HUES6 (cell line): ENCODE data around the gene RAD18.

ENCODE experiments used
- H3K27ac ChIP-seq: 2 replicates; pipeline ENCODE4 v1.7.0; 2013; ENCODE audit warnings: low read depth, mild to moderate bottlenecking, low read length, inconsistent platforms
- H3K27me3 ChIP-seq: 2 replicates; pipeline ENCODE4 v1.6.1; 2013; ENCODE audit warnings: low read length; ENCODE audit not compliant: control insufficient read depth, insufficient read depth
- H3K36me3 ChIP-seq: 2 replicates; pipeline ENCODE4 v1.6.1; 2013; ENCODE audit warnings: low read length; ENCODE audit not compliant: control insufficient read depth, insufficient read depth
- H3K4me1 ChIP-seq: 2 replicates; pipeline ENCODE4 v1.6.1; 2013; ENCODE audit warnings: low read length; ENCODE audit not compliant: control insufficient read depth, insufficient read depth
- H3K4me3 ChIP-seq: 2 replicates; pipeline ENCODE4 v1.5.1; 2013; ENCODE audit warnings: low read depth, low read length
- H3K9ac ChIP-seq: one replicate; pipeline ENCODE4 v1.6.1; 2013; ENCODE audit warnings: mild to moderate bottlenecking, low read length
- H3K9me3 ChIP-seq: 2 replicates; pipeline ENCODE4 v1.6.1; 2013; ENCODE audit warnings: low read depth, low read length; ENCODE audit not compliant: control insufficient read depth, insufficient read depth

The RAD18 gene

GRCh38 chr3:8863891-8864290 lies 99.4 kb downstream of the RAD18 start:
- no peak overlapping the region for H3K27ac ChIP-seq
- H3K4me3 ChIP-seq = no peak overlapping the region
- no peaks in the 10 kb centered on the region for H3K4me1 ChIP-seq
- H3K36me3 ChIP-seq = no peaks in the 10 kb centered on the region
- H3K9ac ChIP-seq = no peak overlapping the region
- H3K9me3 ChIP-seq = no peaks in the 10 kb centered on the region
- no peaks in the 10 kb centered on the region for H3K27me3 ChIP-seq

GRCh38 chr3:8857720-8858367 lies 105.4 kb downstream of the RAD18 start:
- H3K4me1 ChIP-seq = no peaks in the 10 kb centered on the region
- no peak overlapping the region for H3K4me3 ChIP-seq
- H3K36me3 ChIP-seq = no peaks in the 10 kb centered on the region
- H3K9ac ChIP-seq = no peak overlapping the region
- no peaks in the 10 kb centered on the region for H3K27me3 ChIP-seq
- H3K27ac ChIP-seq = no peak overlapping the region
- no peaks in the 10 kb centered on the region for H3K9me3 ChIP-seq

- Histone ChIP-seq H3K36me3 (no peaks in the 10 kb centered on the region), H3K27me3 (no peaks in the 10 kb centered on the region), H3K9me3 (no peaks in the 10 kb centered on the region), H3K4me1 (no peaks in the 10 kb centered on the region), H3K4me3 (no peak overlapping the region), H3K27ac (no peak overlapping the region), H3K9ac (no peak overlapping the region)
Measured at GRCh38 chr3:8856721-8857120, 106.6 kb downstream of the RAD18 start.

GRCh38 chr3:8856071-8856470 lies 107.2 kb downstream of the RAD18 start:
- Histone ChIP-seq H3K36me3 (no peaks in the 10 kb centered on the region), H3K27me3 (no peaks in the 10 kb centered on the region), H3K9ac (no peak overlapping the region), H3K4me1 (no peaks in the 10 kb centered on the region), H3K4me3 (no peak overlapping the region), H3K27ac (no peak overlapping the region), H3K9me3 (no peaks in the 10 kb centered on the region)

GRCh38 chr3:8854656-8855055 lies 108.6 kb downstream of the RAD18 start:
- Histone ChIP-seq H3K36me3 (no peaks in the 10 kb centered on the region), H3K9ac (no peak overlapping the region), H3K4me1 (no peaks in the 10 kb centered on the region), H3K27me3 (no peaks in the 10 kb centered on the region), H3K9me3 (no peaks in the 10 kb centered on the region), H3K27ac (no peak overlapping the region), H3K4me3 (no peak overlapping the region)

- Histone ChIP-seq H3K36me3 (no peaks in the 10 kb centered on the region), H3K4me1 (no peaks in the 10 kb centered on the region), H3K4me3 (no peak overlapping the region), H3K9ac (no peak overlapping the region), H3K9me3 (no peaks in the 10 kb centered on the region), H3K27ac (no peak overlapping the region), H3K27me3 (no peaks in the 10 kb centered on the region)
Measured at GRCh38 chr3:8853081-8853480, 110.2 kb downstream of the RAD18 start.

GRCh38 chr3:8852511-8852910 lies 110.8 kb downstream of the RAD18 start:
- no peaks in the 10 kb centered on the region for H3K36me3 ChIP-seq
- H3K9ac ChIP-seq = no peak overlapping the region
- H3K4me1 ChIP-seq = no peaks in the 10 kb centered on the region
- no peaks in the 10 kb centered on the region for H3K9me3 ChIP-seq
- no peak overlapping the region for H3K4me3 ChIP-seq
- no peaks in the 10 kb centered on the region for H3K27me3 ChIP-seq
- no peak overlapping the region for H3K27ac ChIP-seq

GRCh38 chr3:8851703-8852102 lies 111.6 kb downstream of the RAD18 start:
- H3K27ac ChIP-seq = no peak overlapping the region
- H3K4me3 ChIP-seq = no peak overlapping the region
- H3K9ac ChIP-seq = no peak overlapping the region
- H3K36me3 ChIP-seq = no peaks in the 10 kb centered on the region
- H3K9me3 ChIP-seq = no peaks in the 10 kb centered on the region
- peaks cover 2% of the 10 kb centered on the region; the same call in 1 of the 2 replicates for H3K4me1 ChIP-seq
- H3K27me3 ChIP-seq = no peaks in the 10 kb centered on the region

GRCh38 chr3:8848696-8849131 lies 114.6 kb downstream of the RAD18 start:
- Histone ChIP-seq H3K4me3 (no peak overlapping the region), H3K4me1 (peaks cover 16% of the 10 kb centered on the region), H3K27me3 (no peaks in the 10 kb centered on the region), H3K36me3 (no peaks in the 10 kb centered on the region), H3K9ac (no peak overlapping the region), H3K27ac (no peak overlapping the region), H3K9me3 (no peaks in the 10 kb centered on the region)

- Histone ChIP-seq H3K4me3 (no peak overlapping the region), H3K27ac (no peak overlapping the region), H3K9ac (no peak overlapping the region), H3K9me3 (no peaks in the 10 kb centered on the region), H3K4me1 (peaks cover 16% of the 10 kb centered on the region), H3K36me3 (no peaks in the 10 kb centered on the region), H3K27me3 (no peaks in the 10 kb centered on the region)
Measured at GRCh38 chr3:8847317-8847716, 116.0 kb downstream of the RAD18 start.

GRCh38 chr3:8846176-8846575 lies 117.1 kb downstream of the RAD18 start:
- no peak overlapping the region for H3K4me3 ChIP-seq
- no peak overlapping the region for H3K27ac ChIP-seq
- no peaks in the 10 kb centered on the region for H3K36me3 ChIP-seq
- H3K4me1 ChIP-seq = peaks cover 16% of the 10 kb centered on the region
- H3K27me3 ChIP-seq = no peaks in the 10 kb centered on the region
- H3K9ac ChIP-seq = no peak overlapping the region
- no peaks in the 10 kb centered on the region for H3K9me3 ChIP-seq

GRCh38 chr3:8845641-8846040 lies 117.6 kb downstream of the RAD18 start:
- H3K27me3 ChIP-seq = no peaks in the 10 kb centered on the region
- no peak overlapping the region for H3K9ac ChIP-seq
- no peak overlapping the region for H3K27ac ChIP-seq
- H3K36me3 ChIP-seq = no peaks in the 10 kb centered on the region
- H3K4me1 ChIP-seq = peaks cover 16% of the 10 kb centered on the region
- no peaks in the 10 kb centered on the region for H3K9me3 ChIP-seq
- H3K4me3 ChIP-seq = no peak overlapping the region
